ENCODE data around the gene GLI1.
"Not testable (repeated sequence)": the region's sequence is repeated elsewhere in the genome, so short reads cannot be mapped to it uniquely, and the experiment has no call there.

GLI1 gene

DNA sequence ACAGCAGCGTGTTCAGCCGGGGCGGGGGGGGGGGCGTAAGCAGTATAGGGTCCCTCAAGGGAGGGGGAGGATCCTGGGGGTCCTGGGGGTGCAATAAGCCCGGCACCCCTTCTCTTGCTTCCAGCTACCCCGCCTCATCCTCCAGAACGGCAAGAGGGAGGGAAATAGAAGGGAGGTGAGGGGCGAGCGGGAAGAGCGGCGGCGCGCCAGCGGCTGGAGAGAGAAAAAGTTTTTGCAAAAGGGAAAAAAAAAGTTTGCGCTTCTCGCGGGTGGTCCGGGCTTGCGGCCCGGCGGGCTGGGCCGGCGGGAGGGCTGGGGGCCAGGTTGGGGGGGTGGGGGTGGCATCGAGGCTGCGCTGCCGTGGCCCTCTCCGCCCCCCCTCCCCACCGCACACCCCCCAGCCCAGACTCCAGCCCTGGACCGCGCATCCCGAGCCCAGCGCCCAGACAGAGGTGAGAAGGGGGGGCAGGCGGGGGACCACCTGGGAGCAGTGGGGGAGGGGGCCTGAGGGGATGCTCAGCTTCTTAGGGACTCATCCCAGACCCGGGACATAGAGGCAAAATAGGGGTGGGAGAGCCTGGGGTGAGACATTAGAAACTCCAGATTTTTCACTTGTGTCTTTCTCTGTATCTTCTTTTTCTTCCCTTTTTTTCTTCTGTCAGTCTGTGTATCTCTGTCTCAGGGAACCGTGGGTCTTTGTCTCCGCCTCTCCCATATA, at the start of gene GLI1:
Gene GLI1 (plus strand): TSS at position 36 of the 718 bp plus-strand sequence. CDS start 3,907 bp downstream, outside the sequence.
- DNase-seq (ENCODE audit: low spot score) = peak; percentile 78

DNA sequence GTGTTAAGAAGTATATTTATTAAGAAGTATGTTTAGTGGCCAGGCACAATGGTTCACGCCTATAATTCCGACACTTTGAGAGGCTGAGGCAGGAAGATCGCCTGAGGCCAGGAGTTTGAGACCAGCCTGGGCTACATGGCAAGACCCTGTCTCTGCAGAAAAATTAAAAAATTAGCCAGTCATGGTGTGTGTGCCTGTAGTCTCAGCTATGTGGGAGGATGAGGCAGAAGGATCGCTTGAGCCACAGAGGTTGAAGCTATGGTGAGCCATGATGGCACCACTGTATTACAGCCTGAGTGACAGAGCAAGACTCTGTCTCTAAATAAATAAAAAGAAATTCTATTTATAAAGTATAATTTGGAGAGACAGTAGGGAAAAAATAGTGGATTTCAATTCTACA, 49.1 kb upstream of the GLI1 start:
- DNase-seq (ENCODE audit: low spot score) = no peak

DNA sequence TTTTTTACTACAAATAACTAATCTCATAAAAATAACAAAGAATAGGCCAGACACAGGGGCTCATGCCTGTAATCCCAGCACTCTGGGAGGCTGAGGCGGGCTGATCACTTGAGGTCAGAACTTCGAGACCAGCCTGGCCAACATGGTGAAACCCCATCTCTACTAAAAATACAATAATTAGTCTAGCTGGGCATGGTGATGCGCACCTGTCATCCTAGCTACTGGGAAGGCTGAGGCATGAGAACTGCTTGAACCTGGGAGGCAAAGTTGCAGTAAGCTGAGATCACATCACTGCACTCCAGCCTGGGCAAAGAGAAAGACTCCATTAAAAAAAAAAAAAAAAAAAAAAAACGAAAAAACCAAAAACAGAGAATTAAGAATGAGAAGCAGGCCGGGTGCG, 45.4 kb upstream of the GLI1 start:
- DNase-seq (ENCODE audit: low spot score) = not testable (repeated sequence)

DNA sequence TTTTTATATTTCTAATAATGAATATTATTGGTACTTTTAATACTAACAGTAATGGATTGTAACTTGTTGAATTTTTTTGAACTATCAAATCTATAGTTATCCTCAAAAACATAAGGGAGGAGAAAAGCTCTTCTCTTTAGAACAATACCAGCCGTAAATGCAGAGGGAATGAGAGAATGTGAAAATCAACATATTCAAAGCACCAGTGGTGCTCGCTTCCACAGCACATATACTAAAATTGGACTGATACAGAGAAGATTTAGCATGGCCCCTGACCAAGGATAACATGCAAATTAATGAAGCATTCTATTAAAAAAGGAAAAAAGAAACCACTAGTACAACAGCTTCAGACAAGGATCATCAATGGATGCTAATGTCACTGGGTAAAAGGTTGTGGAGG, 44.5 kb upstream of the GLI1 start:
- no peak for DNase-seq (ENCODE audit: low spot score)

DNA sequence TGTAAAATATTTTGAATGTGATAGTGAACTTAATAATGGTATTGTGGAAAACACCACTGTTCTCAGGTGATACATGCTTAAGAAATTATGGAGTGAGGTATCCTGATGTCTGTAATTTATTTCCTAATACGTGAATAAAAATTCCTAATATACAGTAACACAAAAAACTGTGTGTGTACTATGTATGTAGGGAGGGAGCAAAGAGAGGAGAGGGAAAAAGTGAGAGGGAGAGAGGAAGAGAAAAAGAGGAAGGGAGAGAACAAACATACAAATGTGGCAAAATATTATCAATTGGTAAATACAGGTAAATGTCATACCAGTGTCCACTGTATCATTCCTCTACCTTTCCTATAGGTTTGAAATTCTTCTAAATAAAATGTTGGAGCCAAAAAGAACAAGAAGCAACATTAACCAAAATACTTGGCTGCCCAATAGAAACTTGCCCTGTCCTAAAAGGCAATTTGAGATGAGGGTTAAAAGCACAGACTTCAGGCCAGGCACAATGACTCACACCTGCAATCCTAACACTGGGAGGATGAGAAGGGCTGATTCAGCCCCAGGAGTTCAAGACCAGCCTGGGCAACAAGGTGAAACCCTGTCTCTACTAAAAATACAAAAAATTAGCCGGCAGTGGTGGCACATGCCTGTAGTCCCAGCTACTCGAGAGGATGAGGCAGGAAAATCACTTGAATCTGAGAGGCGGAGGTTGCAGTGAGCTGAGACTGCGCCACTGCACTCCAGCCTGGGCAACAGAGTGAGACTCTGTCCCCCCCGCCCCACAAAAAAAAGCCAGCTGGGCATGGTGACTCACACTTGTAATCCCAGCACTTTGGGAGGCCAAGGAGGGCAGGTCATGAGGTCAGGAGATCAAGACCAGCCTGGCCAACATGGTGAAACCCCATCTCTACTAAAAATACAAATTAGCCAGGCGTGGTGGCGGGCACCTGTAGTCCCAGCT, 43.3 kb upstream of the GLI1 start:
- DNase-seq (ENCODE audit: low spot score) = no peak

DNA sequence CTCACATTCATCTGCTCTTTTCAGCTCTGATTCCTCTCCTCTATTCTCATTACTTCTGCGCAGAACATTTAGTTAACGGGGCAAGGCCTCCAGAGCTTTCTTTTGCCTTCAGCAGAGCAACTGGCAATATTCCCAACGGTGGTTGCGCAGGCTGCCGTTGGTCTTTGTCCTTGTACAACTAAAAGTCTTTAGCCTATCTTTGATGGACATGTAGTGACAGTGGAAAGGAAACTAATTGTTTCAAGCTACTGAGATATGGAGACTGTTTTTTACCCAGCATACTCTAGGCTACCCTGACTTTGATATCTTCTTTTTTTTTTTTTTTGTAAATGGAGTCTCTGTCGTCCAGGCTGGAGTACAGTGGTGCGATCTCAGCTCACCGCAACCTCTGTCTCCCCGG, 41.3 kb upstream of the GLI1 start:
- no peak for DNase-seq (ENCODE audit: low spot score)

DNA sequence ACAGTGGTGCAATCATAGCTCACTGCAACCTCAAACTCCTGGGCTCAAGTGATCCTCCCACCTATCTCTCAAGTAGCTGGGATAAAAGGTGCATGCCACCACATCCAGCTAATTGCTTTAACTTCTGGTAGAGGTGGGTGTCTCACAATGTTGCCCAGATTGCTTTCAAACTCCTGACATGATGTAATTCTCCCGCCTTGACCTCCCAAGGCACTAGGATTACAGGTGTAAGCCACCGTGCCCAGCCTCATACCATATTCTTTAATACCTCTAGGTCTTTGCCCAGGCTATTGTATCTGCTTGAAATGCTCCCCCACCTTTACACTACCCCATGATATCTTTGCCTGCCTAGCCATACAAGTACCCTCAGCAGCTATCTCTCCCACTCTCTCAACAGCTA, 40.1 kb upstream of the GLI1 start:
- DNase-seq (ENCODE audit: low spot score) = no peak

DNA sequence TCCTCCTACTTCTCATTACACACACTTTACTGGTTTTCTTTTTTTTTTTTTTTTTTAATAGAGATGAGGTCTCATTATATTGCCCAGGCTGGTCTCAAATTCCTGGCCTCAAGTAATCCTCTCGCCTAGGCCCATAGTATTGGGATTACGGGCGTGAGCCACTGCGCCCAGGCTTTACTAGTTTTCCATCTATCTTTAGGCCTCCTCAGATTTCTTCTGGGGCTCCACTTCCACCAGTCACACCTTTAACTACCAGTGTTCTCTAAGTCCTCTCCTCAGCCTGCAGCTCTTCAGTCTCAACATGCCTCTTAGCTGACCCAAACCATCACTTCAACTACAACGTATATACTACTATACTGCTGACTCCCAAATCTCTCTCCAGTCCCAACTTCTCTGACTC, 39.1 kb upstream of the GLI1 start:
- no peak for DNase-seq (ENCODE audit: low spot score)

DNA sequence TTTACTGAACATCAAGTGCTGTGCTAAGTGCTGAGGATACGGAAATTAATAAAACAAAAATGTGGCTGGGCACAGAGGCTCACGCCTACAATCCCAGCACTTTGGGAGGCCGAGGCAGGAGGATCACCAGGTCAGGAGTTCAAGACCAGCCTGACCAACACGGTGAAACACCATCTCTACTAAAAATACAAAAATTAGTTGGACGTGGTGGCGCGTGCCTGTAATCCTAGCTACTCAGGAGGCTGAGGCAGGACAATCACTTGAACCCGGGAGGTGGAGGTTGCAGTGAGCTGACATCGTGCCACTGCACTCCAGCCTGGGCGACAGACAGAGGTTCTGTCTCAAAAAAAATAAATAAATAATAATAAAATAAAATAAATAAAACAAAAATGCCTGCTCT, 32.6 kb upstream of the GLI1 start:
- DNase-seq (ENCODE audit: low spot score) = not testable (repeated sequence)

DNA sequence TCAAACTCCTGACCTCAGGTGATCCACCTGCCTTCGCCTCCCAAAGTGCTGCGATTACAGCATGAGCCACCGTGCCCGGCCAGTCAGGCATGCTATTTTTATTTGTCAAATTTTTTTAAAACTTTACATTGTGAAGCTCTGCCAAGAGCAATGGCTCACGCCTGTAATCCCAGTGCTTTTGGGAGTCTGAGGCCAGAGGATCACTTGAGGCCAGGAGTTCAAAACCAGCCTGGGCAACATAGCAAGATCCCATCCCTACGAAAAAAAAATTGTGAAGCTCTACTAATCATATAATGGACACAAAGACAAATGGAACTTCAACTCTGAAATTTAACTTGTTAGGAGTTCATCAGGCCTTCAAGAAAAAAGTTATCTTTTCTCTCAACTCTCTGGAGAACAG, 30.6 kb upstream of the GLI1 start:
- no peak for DNase-seq (ENCODE audit: low spot score)

DNA sequence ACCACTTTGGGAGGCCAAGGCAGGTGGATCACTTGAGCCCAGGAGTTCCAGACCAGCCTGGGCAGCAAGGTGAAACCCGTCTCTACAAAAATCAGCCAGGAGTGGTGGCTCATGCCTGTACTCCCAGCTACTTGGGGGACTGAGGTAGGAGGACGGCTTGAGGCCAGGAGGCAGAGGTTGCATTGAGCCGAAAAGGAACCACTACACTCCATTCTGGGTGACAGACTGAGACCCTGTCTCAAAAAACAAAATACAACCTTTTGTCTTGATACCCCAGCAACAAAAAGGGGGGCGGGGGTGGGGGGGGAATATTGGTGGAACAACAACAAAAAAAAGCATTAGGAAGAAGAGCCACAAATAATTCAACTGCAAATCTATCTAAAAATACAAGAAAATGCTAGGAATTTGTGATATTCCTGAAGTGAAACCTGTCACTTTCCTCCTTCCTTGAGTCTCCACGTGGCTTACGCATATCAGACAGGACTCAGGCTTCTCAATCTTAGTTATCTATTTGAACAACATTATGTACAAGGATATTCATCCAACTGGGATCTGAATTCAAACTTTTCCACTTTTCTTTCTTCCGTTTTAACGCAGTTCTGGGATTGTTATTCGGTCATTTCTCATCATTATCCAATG, 30.0 kb upstream of the GLI1 start:
- peak; percentile 20 for DNase-seq (ENCODE audit: low spot score)

DNA sequence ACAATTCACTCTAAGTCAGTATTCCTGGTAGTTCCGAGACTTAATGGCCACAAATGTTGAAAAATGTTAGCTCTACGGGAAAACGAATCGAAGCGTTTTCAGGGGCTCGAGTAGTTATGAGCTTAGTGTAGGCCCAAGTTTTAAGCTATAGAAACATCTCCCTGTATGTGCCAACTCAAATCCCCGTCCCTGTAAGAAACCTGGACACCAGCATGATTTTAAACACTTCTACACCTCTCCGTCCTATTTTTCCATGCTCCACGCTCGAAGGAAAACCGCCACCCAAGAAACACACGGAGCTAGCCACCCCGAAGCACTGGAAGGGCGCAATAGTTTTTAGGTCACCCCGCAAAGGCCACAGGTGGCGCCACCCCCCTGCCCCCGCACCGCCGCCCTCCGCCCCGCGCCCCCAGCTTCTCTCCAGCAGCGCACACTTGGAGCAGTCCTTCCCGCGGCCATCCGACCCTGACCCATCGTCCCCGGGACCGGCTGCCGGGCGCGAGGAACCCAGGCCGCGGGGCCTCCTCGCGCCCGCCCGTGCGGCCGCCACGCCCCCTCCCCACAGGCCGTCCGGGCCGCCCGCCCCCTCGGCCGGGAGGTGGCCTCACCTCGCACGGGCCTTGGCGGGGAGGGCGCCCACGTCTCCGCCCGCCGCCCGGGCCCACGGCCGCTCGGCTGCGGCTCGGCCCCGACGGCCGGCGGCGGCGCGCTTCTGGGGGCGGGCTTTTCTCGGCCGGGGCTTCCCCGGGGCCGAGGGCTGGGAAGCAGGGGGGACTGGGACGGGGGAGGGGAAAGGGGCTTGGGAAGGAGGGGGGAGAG, 29.3 kb upstream of the GLI1 start:
- DNase-seq (ENCODE audit: low spot score) = peak; percentile 44

DNA sequence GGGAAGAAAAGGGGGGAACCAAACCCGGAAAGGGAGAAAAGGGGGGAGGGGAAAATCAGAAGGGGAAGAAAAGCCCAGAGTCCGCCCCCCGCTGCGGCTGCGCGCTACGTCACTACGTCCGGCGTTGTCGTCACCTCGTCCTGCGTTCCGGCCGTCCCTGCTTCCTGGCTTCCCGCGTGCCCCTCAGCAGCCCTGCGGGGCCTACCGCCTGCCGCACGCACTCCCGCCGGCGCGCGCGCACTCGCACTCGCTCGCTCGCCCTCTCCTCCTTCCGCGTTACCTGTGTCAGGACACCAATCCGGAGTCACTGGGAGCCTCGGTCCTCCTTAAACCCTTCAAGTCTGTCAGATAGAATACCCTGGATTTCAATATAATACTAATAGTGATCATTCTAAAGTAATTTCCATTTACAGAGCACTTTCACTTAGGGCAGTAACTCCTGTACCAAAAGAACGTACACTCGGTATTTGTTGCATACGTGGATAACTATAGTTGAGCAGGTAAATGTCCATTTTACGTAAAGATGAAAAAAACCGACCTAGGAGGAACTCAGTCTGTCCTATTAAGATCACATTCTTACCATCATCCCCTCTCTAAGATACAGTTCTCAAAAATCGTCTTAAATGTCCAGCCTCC, 28.5 kb upstream of the GLI1 start, which contains the start of gene R3HDM2:
Gene R3HDM2 (minus strand): TSS at position 113 of the 636 bp plus-strand sequence. CDS start 120,615 bp downstream, outside the sequence.
- DNase-seq (ENCODE audit: low spot score) = peak; percentile 98

DNA sequence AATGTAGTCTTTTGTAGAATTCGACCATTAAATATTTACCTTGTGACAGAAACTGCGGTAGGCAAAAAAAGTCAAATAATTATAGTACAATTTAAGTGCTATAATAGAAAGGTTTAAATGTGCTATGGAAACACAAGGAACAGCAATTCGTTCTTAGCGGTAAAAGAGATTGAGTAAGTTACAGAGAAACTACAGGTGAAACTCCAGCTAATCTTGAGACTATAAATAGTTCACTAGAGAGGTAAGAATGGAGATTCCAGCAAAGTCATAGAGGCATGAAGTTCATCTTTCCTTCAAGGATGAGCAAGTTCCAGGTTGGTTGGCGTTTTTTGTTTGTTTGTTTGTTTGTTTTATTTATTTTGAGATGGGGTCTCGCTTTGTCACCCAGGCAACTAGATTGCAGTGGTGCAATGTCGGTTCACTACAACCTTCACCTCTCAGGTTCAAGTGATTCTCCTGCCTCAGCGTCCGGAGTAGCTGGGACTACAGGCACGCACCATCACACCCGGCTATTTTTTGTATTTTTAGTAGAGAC, 27.9 kb upstream of the GLI1 start:
- no peak for DNase-seq (ENCODE audit: low spot score)

DNA sequence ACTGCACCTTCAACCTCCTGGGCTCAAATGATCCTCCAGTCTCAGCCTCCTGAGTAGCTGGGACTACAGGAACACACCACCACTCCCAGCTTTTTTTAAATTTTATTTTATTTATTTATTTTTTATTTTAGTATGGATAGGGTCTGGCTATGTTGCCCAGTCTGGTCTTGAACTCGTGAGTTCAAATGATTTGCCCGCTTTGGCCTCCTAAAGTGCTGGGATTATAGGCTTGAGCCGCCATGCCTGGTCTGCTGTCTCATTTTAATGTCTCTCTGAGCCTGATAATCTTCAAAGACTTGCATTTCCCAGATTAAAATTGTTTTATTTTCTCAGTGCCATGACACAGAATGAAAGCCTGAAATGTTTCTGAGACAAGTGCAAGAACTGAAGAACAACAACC, 26.2 kb upstream of the GLI1 start:
- no peak for DNase-seq (ENCODE audit: low spot score)

DNA sequence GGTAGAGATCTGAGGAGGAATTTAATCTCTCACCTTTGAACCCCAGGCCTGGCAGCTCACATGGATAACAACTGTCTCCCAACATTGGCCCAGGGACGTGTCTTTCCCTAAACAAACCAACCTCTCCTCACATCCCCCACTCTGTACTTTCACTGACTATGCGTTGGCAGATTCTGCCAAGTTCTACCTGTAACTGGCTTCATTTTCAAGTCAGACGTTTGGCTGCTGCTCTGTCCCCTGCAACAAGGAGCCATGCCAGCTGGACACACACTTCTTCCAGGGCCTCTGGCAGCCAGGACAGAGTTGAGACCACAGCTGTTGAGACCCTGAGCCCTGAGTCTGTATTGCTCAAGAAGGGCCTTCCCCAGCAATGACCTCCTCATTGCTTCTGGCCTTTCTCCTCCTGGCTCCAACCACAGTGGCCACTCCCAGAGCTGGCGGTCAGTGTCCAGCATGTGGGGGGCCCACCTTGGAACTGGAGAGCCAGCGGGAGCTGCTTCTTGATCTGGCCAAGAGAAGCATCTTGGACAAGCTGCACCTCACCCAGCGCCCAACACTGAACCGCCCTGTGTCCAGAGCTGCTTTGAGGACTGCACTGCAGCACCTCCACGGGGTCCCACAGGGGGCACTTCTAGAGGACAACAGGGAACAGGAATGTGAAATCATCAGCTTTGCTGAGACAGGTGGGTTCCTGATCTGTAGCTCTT, 24.9 kb upstream of the GLI1 start, which contains the start of gene INHBC:
Gene INHBC (plus strand): TSS at position 268 of the 707 bp plus-strand sequence. CDS start 103 bp downstream, at position 371.
- no peak for DNase-seq (ENCODE audit: low spot score)

DNA sequence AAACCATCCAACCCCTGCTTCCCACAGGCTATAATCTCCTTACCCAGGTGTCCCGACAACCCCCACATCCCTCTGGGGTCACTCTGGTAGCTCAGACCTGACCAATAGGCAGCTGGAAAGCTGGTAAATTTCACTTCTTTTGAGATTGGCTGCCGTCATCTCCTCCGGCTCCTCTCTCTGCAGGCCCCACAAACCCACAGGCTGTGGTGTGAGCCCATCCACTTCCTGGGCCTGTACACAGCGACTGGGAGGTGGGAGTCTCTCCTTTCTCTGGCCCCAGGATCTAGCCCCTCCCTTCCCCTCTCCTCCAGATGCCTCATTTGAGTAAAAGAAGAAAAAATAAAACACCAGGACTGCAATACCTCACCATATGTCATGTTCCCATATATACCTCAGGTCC, 24.3 kb upstream of the GLI1 start:
- DNase-seq (ENCODE audit: low spot score) = no peak

DNA sequence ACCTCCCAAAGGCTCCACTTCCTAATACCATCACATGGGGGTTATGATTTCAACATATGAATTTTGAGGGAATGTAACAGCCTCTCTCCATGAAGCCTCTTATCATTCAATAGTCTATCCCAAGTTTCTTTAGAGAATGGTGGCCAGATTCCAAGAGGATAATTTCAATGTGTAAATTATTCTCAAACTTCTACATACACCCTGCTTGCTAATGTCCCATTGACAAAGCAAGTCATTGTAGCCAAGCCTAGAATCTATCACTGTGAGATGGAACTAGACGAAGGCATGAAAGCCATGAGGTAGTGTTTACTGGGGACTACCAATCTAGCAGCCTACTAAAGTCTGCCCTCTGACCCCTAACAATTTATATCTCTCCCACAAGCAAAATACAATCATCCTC, 21.2 kb upstream of the GLI1 start:
- DNase-seq (ENCODE audit: low spot score) = no peak

DNA sequence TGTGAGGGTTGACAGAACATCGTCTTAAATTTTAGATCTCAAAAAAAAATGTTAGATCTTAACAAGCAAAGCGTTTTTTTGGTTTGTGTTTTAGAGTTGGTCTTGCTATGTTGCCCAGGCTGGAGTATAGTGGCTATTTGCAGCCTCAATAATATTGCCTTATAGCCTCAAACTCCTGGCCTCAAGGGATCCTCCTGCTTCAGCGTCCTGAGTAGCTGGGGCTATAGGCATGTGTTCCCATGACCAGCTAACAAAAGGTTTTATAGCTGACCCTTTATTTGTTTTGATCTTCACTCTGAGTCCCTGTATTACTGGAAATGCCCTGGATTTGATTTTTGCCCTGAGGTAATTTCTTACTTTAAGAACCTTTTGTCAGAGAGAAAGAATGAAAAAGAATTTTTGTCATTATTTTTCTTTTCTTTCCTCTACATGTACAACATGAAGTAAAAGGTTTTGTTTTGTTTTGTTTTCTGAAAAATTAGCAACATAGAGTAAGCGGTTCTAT, 19.8 kb upstream of the GLI1 start:
- no peak for DNase-seq (ENCODE audit: low spot score)

DNA sequence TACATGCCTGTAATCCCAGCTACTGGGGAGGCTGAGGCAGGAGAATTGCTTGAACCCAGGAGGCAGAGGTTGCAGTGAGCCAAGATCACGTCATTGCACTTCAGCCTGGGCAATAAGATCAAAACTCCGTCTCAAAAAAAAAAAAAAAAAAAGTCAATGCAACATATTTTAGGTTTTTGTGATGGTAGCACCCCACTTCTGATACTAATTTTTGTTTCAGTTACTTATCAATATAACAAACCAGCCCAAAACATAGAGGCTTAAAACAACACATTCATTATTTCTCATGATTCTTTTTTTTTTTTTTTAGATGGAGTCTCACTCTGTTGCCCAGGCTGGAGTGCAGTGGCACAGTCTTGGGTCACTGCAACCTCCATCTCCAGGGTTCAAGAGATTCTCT, 18.2 kb upstream of the GLI1 start:
- DNase-seq (ENCODE audit: low spot score) = not testable (repeated sequence)

All from HuH-7.5 (cell line).